GM12878 (cell line): ENCODE data around the gene ELL2. TPM values are rescaled to one million over a fixed set of nuclear protein-coding genes. Genes with fewer than 3 reads are reported as not detected.

Source experiments
- ATAC-seq: fragments of 200-7000 bp; cut with Tn5 transposase; 3 replicates; pipeline ENCODE4 v1.9.1; 2020; ENCODE audit warnings: mild to moderate bottlenecking, moderate library complexity
- BruUV-seq: library from RNA; stranded (reverse); fragments of 400-500 nt; replicated peaks from 2 replicates; lab custom pipeline; 2021; lab: Mats Ljungman, UMichigan
- CTCF ChIA-PET: fragments of 300-600 bp; sonication (Branson Sonifier 250); formaldehyde crosslinking; extraction: SDS; loops from one replicate; lab custom pipeline; 2021; ENCODE audit warnings: inconsistent platforms; lab: Yijun Ruan, JAX
- POLR2A ChIA-PET: fragments of 350-600 bp; formaldehyde crosslinking; extraction: SDS; loops from one replicate; lab custom pipeline; 2021; ENCODE audit warnings: inconsistent platforms; lab: Charles Lee
- RAD21 ChIA-PET: fragments of 300-600 bp; sonication (Branson Sonifier 250); formaldehyde crosslinking; loops from one replicate; lab custom pipeline; 2023; ENCODE audit warnings: antibody characterized with exemption; ENCODE audit not compliant: unreplicated experiment; lab: Charles Lee
- SMC1A ChIA-PET: fragments of 300-600 bp; sonication (Branson Sonifier 250); formaldehyde crosslinking; loops from one replicate; lab custom pipeline; 2023; ENCODE audit not compliant: unreplicated experiment, uncharacterized antibody; lab: Charles Lee
- DNase-seq: peaks from one replicate; pipeline ENCODE4 v3.0.0-alpha.2; 2011; ENCODE audit warnings: low read depth, low spot score
- FAIRE-seq: peaks from 3 replicates; lab custom pipeline; 2011; peaks lifted over from hg19 to GRCh38; lab: Jason Lieb, UNC
- H2AFZ ChIP-seq: 2 replicates; pipeline ENCODE4 v1.6.0; 2011; ENCODE audit warnings: low read depth, low read length, control low read depth; ENCODE audit not compliant: control insufficient read depth
- H3K27ac ChIP-seq: 2 replicates; pipeline ENCODE4 v1.5.1; 2011; ENCODE audit warnings: control low read depth; ENCODE audit not compliant: control insufficient read depth, insufficient read depth
- H3K27me3 ChIP-seq, 2 experiments: replicated peaks in 1 of 2; 2 replicates each; pipeline versions ENCODE4 v1.6.0 to v1.6.1; 2011; ENCODE audit warnings: low read length in 1 of 2; ENCODE audit not compliant: control insufficient read depth in 2 of 2, insufficient read depth in 2 of 2
- H3K36me3 ChIP-seq, 2 experiments: 2 replicates each; pipeline ENCODE4 v1.5.1; 2011; ENCODE audit warnings: low read length in 1 of 2; ENCODE audit not compliant: control insufficient read depth in 2 of 2, insufficient read depth in 2 of 2
- H3K4me1 ChIP-seq: 2 replicates; pipeline ENCODE4 v1.6.1; 2011; ENCODE audit warnings: mild to moderate bottlenecking, low read length, moderate library complexity, mixed read lengths; ENCODE audit not compliant: control insufficient read depth, insufficient read depth
- H3K4me2 ChIP-seq: 2 replicates; pipeline ENCODE4 v1.6.0; 2011; ENCODE audit warnings: control low read depth; ENCODE audit not compliant: control insufficient read depth, insufficient read depth
- H3K4me3 ChIP-seq: fragments of 200-600 bp; sonication (generic); 2 replicates; pipeline ENCODE4 v1.5.1; 2016
- H3K79me2 ChIP-seq: 2 replicates; pipeline ENCODE4 v1.6.0; 2011; ENCODE audit warnings: low read length; ENCODE audit not compliant: control insufficient read depth, insufficient read depth
- H3K9ac ChIP-seq: 2 replicates; pipeline ENCODE4 v1.8.0; 2011; ENCODE audit warnings: low read length, control low read depth, mixed read lengths; ENCODE audit not compliant: control insufficient read depth, insufficient read depth
- H3K9me3 ChIP-seq: replicated peaks from 3 replicates; pipeline ENCODE4 v1.5.1; 2011; ENCODE audit warnings: mild to moderate bottlenecking, low read length; ENCODE audit not compliant: control insufficient read depth, insufficient read depth
- H4K20me1 ChIP-seq: 2 replicates; pipeline ENCODE4 v1.6.0; 2011; ENCODE audit not compliant: control insufficient read depth, insufficient read depth
- ASH2L ChIP-seq: fragments of 300-600, 200-600 bp; sonication (generic); IDR thresholded peaks from 2 replicates; pipeline ENCODE4 v1.6.1; 2017; ENCODE audit warnings: low read depth, mild to moderate bottlenecking, borderline replicate concordance
- ATF7 ChIP-seq: fragments of 450-650 bp; IDR thresholded peaks from 2 replicates; pipeline ENCODE4 v1.6.1; 2016; ENCODE audit warnings: low read depth, mild to moderate bottlenecking
- E2F4 ChIP-seq: IDR thresholded peaks from 2 replicates; pipeline ENCODE4 v1.6.1; 2012; ENCODE audit warnings: low read depth, low read length, improper control_type of control experiment
- FOXK2 ChIP-seq: fragments of 450-650 bp; IDR thresholded peaks from 2 replicates; pipeline ENCODE4 v1.6.1; 2017; ENCODE audit warnings: mild to moderate bottlenecking, moderate library complexity
- HDAC6 ChIP-seq: fragments of 200-600 bp; sonication (generic); IDR thresholded peaks from one replicate; pipeline ENCODE4 v1.8.0; 2017; ENCODE audit warnings: antibody characterized with exemption; ENCODE audit not compliant: unreplicated experiment
- RELA ChIP-seq: fragments of 450-650 bp; IDR thresholded peaks from 2 replicates; pipeline ENCODE4 v1.8.0; 2014; ENCODE audit warnings: borderline replicate concordance; ENCODE audit not compliant: partially characterized antibody
- SIX5 ChIP-seq: IDR thresholded peaks from 2 replicates; pipeline ENCODE4 v1.6.1; 2011; ENCODE audit warnings: mild to moderate bottlenecking, low read depth, low read length, moderate library complexity; ENCODE audit not compliant: severe bottlenecking
- SREBF2 ChIP-seq: IDR thresholded peaks from 2 replicates; pipeline ENCODE4 v1.6.1; 2012; ENCODE audit warnings: mild to moderate bottlenecking, low read length
- TCF3 ChIP-seq: IDR thresholded peaks from 2 replicates; pipeline ENCODE4 v1.6.1; 2012; ENCODE audit warnings: low read depth, mild to moderate bottlenecking, low read length, borderline replicate concordance; ENCODE audit not compliant: insufficient read depth
- WGBS: methylation state at CpG from one replicate; pipeline ENCODE4 v1.1.6; 2016; ENCODE audit warnings: low lambda C conversion rate; ENCODE audit not compliant: insufficient replicate concordance, insufficient coverage; ENCODE audit errors: missing lambda C conversion rate; 5-methylcytosine and 5-hydroxymethylcytosine counted together
- in situ Hi-C: fragments of 300-500 bp; cut with MboI; formaldehyde crosslinking; loops from 9 replicates; pipeline ENCODE4 v1.14.3; 2018; ENCODE audit warnings: mixed read lengths
- intact Hi-C: fragments of 100-400 bp; cut with micrococcal nuclease; formaldehyde crosslinking; loops from one replicate; pipeline ENCODE4 v1.14.2; 2022; ENCODE audit not compliant: unreplicated experiment
- polyA plus RNA-seq, 11 experiments: library from polyadenylated mRNA; depleted of rRNA in 4 of 11; unstranded in 6 of 11; stranded (reverse) in 5 of 11; fragments of >200 nt; fragmentation: Nextera tagmentation in 4 of 11; fragmentation: Illumina TruSeq in 1 of 11; extraction: Ambion mirVana in 4 of 11; extraction: Trizol in 1 of 11; gene quantifications; 1 replicate in 1 of 11; 2 replicates in 10 of 11; pipeline versions ENCODE4 v1.2.1 to v1.2.3, GENCODE V29; 2011 to 2016; ENCODE audit warnings: inconsistent platforms in 2 of 11, missing spikeins in 2 of 11, low read depth in 1 of 11
- total RNA-seq, 4 experiments: library from RNA; depleted of rRNA in 3 of 4; stranded (reverse); fragments of >200 nt in 3 of 4; fragmentation: Illumina TruSeq in 1 of 4; extraction: Trizol in 1 of 4; gene quantifications; 2 replicates each; pipeline versions ENCODE4 v1.2.1 to v1.2.3, GENCODE V29; 2013 to 2021
- TF ChIP-seq, protein P1 (sequence below): fragments of 450-650 bp; IDR thresholded peaks from 2 replicates; pipeline ENCODE4 v1.6.1; 2016; ENCODE audit warnings: mild to moderate bottlenecking
- TF ChIP-seq, protein P2 (sequence below): fragments of 450-650 bp; IDR thresholded peaks from 2 replicates; pipeline ENCODE4 v1.6.1; 2017; ENCODE audit warnings: mild to moderate bottlenecking
- TF ChIP-seq, protein P3 (sequence below): fragments of 450-650 bp; IDR thresholded peaks from 2 replicates; pipeline ENCODE4 v1.6.1; 2017; ENCODE audit warnings: borderline replicate concordance

Gene ELL2
- total and polyA plus RNA-seq, 10 of the 15 experiments (the other 5 are each of a cell fraction or from before 2014, with no cell fraction given), result 24.2 to 91.4 (median 57.4) TPM

GRCh38 chr5:95963650-95964410 is 2.2 kb upstream of the ELL2 start:
- Histone ChIP-seq H3K4me2 (no peak overlapping the region), H3K79me2 (peaks cover 27% of the 10 kb centered on the region), H3K27me3 (no peaks in the 10 kb centered on the region), H2AFZ (no peak overlapping the region), H3K27ac (no peak overlapping the region), H4K20me1 (no peaks in the 10 kb centered on the region), H3K4me1 (no peaks in the 10 kb centered on the region), H3K9ac (no peak overlapping the region), H3K36me3 (no peaks in the 10 kb centered on the region), H3K4me3 (no peak overlapping the region), H3K9me3 (no peaks in the 10 kb centered on the region; the same call in 2 of the 3 replicates)
- no peak for FAIRE-seq
- TF ChIP-seq, protein P1, sequence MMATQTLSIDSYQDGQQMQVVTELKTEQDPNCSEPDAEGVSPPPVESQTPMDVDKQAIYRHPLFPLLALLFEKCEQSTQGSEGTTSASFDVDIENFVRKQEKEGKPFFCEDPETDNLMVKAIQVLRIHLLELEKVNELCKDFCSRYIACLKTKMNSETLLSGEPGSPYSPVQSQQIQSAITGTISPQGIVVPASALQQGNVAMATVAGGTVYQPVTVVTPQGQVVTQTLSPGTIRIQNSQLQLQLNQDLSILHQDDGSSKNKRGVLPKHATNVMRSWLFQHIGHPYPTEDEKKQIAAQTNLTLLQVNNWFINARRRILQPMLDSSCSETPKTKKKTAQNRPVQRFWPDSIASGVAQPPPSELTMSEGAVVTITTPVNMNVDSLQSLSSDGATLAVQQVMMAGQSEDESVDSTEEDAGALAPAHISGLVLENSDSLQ, result no peak
- TF ChIP-seq, protein P2, sequence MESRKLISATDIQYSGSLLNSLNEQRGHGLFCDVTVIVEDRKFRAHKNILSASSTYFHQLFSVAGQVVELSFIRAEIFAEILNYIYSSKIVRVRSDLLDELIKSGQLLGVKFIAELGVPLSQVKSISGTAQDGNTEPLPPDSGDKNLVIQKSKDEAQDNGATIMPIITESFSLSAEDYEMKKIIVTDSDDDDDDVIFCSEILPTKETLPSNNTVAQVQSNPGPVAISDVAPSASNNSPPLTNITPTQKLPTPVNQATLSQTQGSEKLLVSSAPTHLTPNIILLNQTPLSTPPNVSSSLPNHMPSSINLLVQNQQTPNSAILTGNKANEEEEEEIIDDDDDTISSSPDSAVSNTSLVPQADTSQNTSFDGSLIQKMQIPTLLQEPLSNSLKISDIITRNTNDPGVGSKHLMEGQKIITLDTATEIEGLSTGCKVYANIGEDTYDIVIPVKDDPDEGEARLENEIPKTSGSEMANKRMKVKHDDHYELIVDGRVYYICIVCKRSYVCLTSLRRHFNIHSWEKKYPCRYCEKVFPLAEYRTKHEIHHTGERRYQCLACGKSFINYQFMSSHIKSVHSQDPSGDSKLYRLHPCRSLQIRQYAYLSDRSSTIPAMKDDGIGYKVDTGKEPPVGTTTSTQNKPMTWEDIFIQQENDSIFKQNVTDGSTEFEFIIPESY, result no peak
- TF ChIP-seq ATF7 (no peak), TCF3 (no peak), SREBF2 (no peak), E2F4 (no peak), RELA (no peak), FOXK2 (no peak), ASH2L (no peak), HDAC6 (no peak), SIX5 (no peak)
- TF ChIP-seq, protein P3, sequence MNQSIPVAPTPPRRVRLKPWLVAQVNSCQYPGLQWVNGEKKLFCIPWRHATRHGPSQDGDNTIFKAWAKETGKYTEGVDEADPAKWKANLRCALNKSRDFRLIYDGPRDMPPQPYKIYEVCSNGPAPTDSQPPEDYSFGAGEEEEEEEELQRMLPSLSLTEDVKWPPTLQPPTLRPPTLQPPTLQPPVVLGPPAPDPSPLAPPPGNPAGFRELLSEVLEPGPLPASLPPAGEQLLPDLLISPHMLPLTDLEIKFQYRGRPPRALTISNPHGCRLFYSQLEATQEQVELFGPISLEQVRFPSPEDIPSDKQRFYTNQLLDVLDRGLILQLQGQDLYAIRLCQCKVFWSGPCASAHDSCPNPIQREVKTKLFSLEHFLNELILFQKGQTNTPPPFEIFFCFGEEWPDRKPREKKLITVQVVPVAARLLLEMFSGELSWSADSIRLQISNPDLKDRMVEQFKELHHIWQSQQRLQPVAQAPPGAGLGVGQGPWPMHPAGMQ, result no peak
- ChIA-PET RAD21 (interaction anchor here (0.9 to 7.6 kb wide), 6 partner anchors 9 to 372 kb away, joined by 3 to 63 read pairs (median 6); no protein-coding TSS in a partner anchor), SMC1A (interaction anchor here (0.6 to 4.7 kb wide), 18 partner anchors 8 to 373 kb away, joined by 3 to 55 read pairs (median 4); no protein-coding TSS in a partner anchor), POLR2A (interaction anchor here (0.6 to 1.7 kb wide), 4 partner anchors 10 to 476 kb away, joined by 3 to 11 read pairs (median 4); no protein-coding TSS in a partner anchor), CTCF (interaction anchor here (0.8 to 8.9 kb wide), 11 partner anchors 8 to 373 kb away, joined by 3 to 61 read pairs (median 4); no protein-coding TSS in a partner anchor)
- intact Hi-C loops, result loop anchor here (10.0 kb wide), 1 partner anchor 641 kb away; no protein-coding TSS in a partner anchor
- no TSS peak for BruUV-seq
- in situ Hi-C loops, result loop anchor here (5.0 kb wide), 1 partner anchor 373 kb away; no protein-coding TSS in a partner anchor
- ATAC-seq, result no peak
- DNase-seq, result no peak
- 43% methylated on average over 8 of the region's 8 CpGs for WGBS
